Activated T-cell treated with anti-CD3 and anti-CD28 coated beads, Interleukin-2, amount 50 U/mL, for 24 hours (primary cell): Measurements from ENCODE around the gene TRIM5.
"Not testable (repeated sequence)": the region's sequence is repeated elsewhere in the genome, so short reads cannot be mapped to it uniquely, and the experiment has no call there.

Experiments used
- DNase-seq: peaks from one replicate; pipeline ENCODE4 v3.0.0-alpha.2; 2020
- H3K27ac Mint-ChIP-seq: 2 replicates; pipeline ENCODE4 v1.8.0; 2020; ENCODE audit warnings: mild to moderate bottlenecking, mixed read lengths
- H3K27me3 Mint-ChIP-seq: 2 replicates; pipeline ENCODE4 v1.8.0; 2020; ENCODE audit warnings: mixed read lengths
- H3K36me3 Mint-ChIP-seq: 2 replicates; pipeline ENCODE4 v1.8.0; 2020; ENCODE audit warnings: low read depth, mixed read lengths
- H3K4me1 Mint-ChIP-seq: 2 replicates; pipeline ENCODE4 v1.8.0; 2020; ENCODE audit warnings: low read depth, mixed read lengths
- H3K4me3 Mint-ChIP-seq: 2 replicates; pipeline ENCODE4 v1.8.0; 2020; ENCODE audit warnings: mild to moderate bottlenecking, moderate library complexity, mixed read lengths
- H3K9me3 Mint-ChIP-seq: 2 replicates; pipeline ENCODE4 v1.8.0; 2020; ENCODE audit warnings: mixed read lengths

The TRIM5 gene

GRCh38 chr11:5671831-5672230 is 13.0 kb downstream of the TRIM5 start:
- no peaks in the 10 kb centered on the region for H3K27me3 Mint-ChIP-seq
- no peak for DNase-seq
- no peak overlapping the region for H3K27ac Mint-ChIP-seq
- H3K4me1 Mint-ChIP-seq: peaks cover 10% of the 10 kb centered on the region
- no peaks in the 10 kb centered on the region for H3K9me3 Mint-ChIP-seq
- no peak overlapping the region for H3K4me3 Mint-ChIP-seq
- peaks cover 53% of the 10 kb centered on the region for H3K36me3 Mint-ChIP-seq

- peak overlapping the region; percentile 30 for H3K27ac Mint-ChIP-seq
These were observed 18.5 kb downstream of the TRIM5 start for GRCh38 chr11:5666402-5666793.

GRCh38 chr11:5665746-5666401 is 19.0 kb downstream of the TRIM5 start:
- DNase-seq: no peak
- H3K36me3 Mint-ChIP-seq: peaks cover 65% of the 10 kb centered on the region
- no peaks in the 10 kb centered on the region for H3K27me3 Mint-ChIP-seq
- H3K4me1 Mint-ChIP-seq: no peaks in the 10 kb centered on the region
- H3K4me3 Mint-ChIP-seq: no peak overlapping the region
- no peaks in the 10 kb centered on the region for H3K9me3 Mint-ChIP-seq
- no peak overlapping the region for H3K27ac Mint-ChIP-seq

More at GRCh38 chr11:5666402-5666793, 18.5 kb downstream of the TRIM5 start:
- Mint-ChIP-seq H3K4me3 (no peak overlapping the region), H3K27me3 (no peaks in the 10 kb centered on the region), H3K36me3 (peaks cover 70% of the 10 kb centered on the region), H3K4me1 (no peaks in the 10 kb centered on the region), H3K9me3 (no peaks in the 10 kb centered on the region)
- no peak for DNase-seq

- Mint-ChIP-seq H3K36me3 (peaks cover 58% of the 10 kb centered on the region), H3K4me1 (no peaks in the 10 kb centered on the region)
These were observed 19.8 kb downstream of the TRIM5 start for GRCh38 chr11:5665051-5665570.

GRCh38 chr11:5663511-5663910 is 21.4 kb downstream of the TRIM5 start:
- H3K4me3 Mint-ChIP-seq: no peak overlapping the region
- no peak overlapping the region for H3K27ac Mint-ChIP-seq
- no peaks in the 10 kb centered on the region for H3K27me3 Mint-ChIP-seq
- DNase-seq: no peak
- no peaks in the 10 kb centered on the region for H3K4me1 Mint-ChIP-seq
- peaks cover 2% of the 10 kb centered on the region for H3K9me3 Mint-ChIP-seq
- H3K36me3 Mint-ChIP-seq: peaks cover 45% of the 10 kb centered on the region

More at GRCh38 chr11:5665051-5665570, 19.8 kb downstream of the TRIM5 start:
- no peaks in the 10 kb centered on the region for H3K27me3 Mint-ChIP-seq
- peak overlapping the region; percentile 7 for H3K27ac Mint-ChIP-seq
- DNase-seq: no peak
- H3K9me3 Mint-ChIP-seq: no peaks in the 10 kb centered on the region
- H3K4me3 Mint-ChIP-seq: no peak overlapping the region

- no peak for DNase-seq
These were observed 26.6 kb downstream of the TRIM5 start for GRCh38 chr11:5658318-5658717.

GRCh38 chr11:5656956-5657355 is 27.9 kb downstream of the TRIM5 start:
- H3K27me3 Mint-ChIP-seq, H3K9me3 Mint-ChIP-seq, H3K36me3 Mint-ChIP-seq, H3K4me1 Mint-ChIP-seq, H3K4me3 Mint-ChIP-seq, DNase-seq, H3K27ac Mint-ChIP-seq: not testable (repeated sequence)

More at GRCh38 chr11:5658318-5658717, 26.6 kb downstream of the TRIM5 start:
- Mint-ChIP-seq H3K9me3 (peaks cover 7% of the 10 kb centered on the region), H3K4me3 (no peak overlapping the region), H3K4me1 (no peaks in the 10 kb centered on the region), H3K36me3 (peaks cover 15% of the 10 kb centered on the region), H3K27ac (no peak overlapping the region), H3K27me3 (no peaks in the 10 kb centered on the region)

GRCh38 chr11:5655474-5655873 is 29.4 kb downstream of the TRIM5 start:
- Mint-ChIP-seq H3K36me3 (peaks cover 10% of the 10 kb centered on the region), H3K9me3 (peaks cover 12% of the 10 kb centered on the region), H3K27me3 (no peaks in the 10 kb centered on the region), H3K4me1 (no peaks in the 10 kb centered on the region), H3K27ac (no peak overlapping the region), H3K4me3 (no peak overlapping the region)
- DNase-seq: no peak

GRCh38 chr11:5646139-5646538 is 38.7 kb downstream of the TRIM5 start:
- Mint-ChIP-seq H3K9me3 (no peaks in the 10 kb centered on the region), H3K4me3 (no peak overlapping the region), H3K27me3 (no peaks in the 10 kb centered on the region), H3K4me1 (peaks cover 6% of the 10 kb centered on the region), H3K36me3 (peaks cover 29% of the 10 kb centered on the region), H3K27ac (no peak overlapping the region)
- DNase-seq: no peak

GRCh38 chr11:5643585-5643984 is 41.3 kb downstream of the TRIM5 start:
- H3K27ac Mint-ChIP-seq: no peak overlapping the region

GRCh38 chr11:5639953-5640352 is 44.9 kb downstream of the TRIM5 start:
- H3K9me3 Mint-ChIP-seq: no peaks in the 10 kb centered on the region
- no peaks in the 10 kb centered on the region for H3K27me3 Mint-ChIP-seq
- no peak overlapping the region for H3K27ac Mint-ChIP-seq
- no peak for DNase-seq
- H3K4me3 Mint-ChIP-seq: no peak overlapping the region
- peaks cover 6% of the 10 kb centered on the region for H3K4me1 Mint-ChIP-seq
- peaks cover 81% of the 10 kb centered on the region for H3K36me3 Mint-ChIP-seq

More at GRCh38 chr11:5643585-5643984, 41.3 kb downstream of the TRIM5 start:
- no peak for DNase-seq
- no peak overlapping the region for H3K4me3 Mint-ChIP-seq
- H3K27me3 Mint-ChIP-seq: no peaks in the 10 kb centered on the region
- no peaks in the 10 kb centered on the region for H3K9me3 Mint-ChIP-seq
- H3K4me1 Mint-ChIP-seq: peaks cover 6% of the 10 kb centered on the region
- H3K36me3 Mint-ChIP-seq: peaks cover 49% of the 10 kb centered on the region

- Mint-ChIP-seq H3K27ac (no peak overlapping the region), H3K4me3 (no peak overlapping the region), H3K36me3 (peaks cover 43% of the 10 kb centered on the region), H3K9me3 (no peaks in the 10 kb centered on the region), H3K4me1 (peaks cover 35% of the 10 kb centered on the region), H3K27me3 (no peaks in the 10 kb centered on the region)
- no peak for DNase-seq
These were observed 52.8 kb downstream of the TRIM5 start for GRCh38 chr11:5631969-5632635.

- Mint-ChIP-seq H3K9me3 (no peaks in the 10 kb centered on the region), H3K27ac (peak overlapping the region; percentile 13), H3K4me1 (peaks cover 41% of the 10 kb centered on the region), H3K36me3 (peaks cover 37% of the 10 kb centered on the region), H3K27me3 (no peaks in the 10 kb centered on the region), H3K4me3 (no peak overlapping the region)
- no peak for DNase-seq
These were observed 53.5 kb downstream of the TRIM5 start for GRCh38 chr11:5631417-5631816.

GRCh38 chr11:5626196-5626595 is 58.7 kb downstream of the TRIM5 start:
- Mint-ChIP-seq H3K27me3 (no peaks in the 10 kb centered on the region), H3K36me3 (peaks cover 7% of the 10 kb centered on the region), H3K4me1 (peaks cover 53% of the 10 kb centered on the region), H3K27ac (peak overlapping the region; percentile 57), H3K4me3 (peak overlapping the region; percentile 89), H3K9me3 (no peaks in the 10 kb centered on the region)
- no peak for DNase-seq

- peak overlapping the region; percentile 93 for H3K27ac Mint-ChIP-seq
- peaks cover 7% of the 10 kb centered on the region for H3K36me3 Mint-ChIP-seq
- no peaks in the 10 kb centered on the region for H3K27me3 Mint-ChIP-seq
- no peak for DNase-seq
- no peaks in the 10 kb centered on the region for H3K9me3 Mint-ChIP-seq
- H3K4me3 Mint-ChIP-seq: peak overlapping the region; percentile 89
- peaks cover 49% of the 10 kb centered on the region for H3K4me1 Mint-ChIP-seq
These were observed 59.6 kb downstream of the TRIM5 start for GRCh38 chr11:5625281-5625680.
